ENCODE results near the gene CCDC40.

DNA sequence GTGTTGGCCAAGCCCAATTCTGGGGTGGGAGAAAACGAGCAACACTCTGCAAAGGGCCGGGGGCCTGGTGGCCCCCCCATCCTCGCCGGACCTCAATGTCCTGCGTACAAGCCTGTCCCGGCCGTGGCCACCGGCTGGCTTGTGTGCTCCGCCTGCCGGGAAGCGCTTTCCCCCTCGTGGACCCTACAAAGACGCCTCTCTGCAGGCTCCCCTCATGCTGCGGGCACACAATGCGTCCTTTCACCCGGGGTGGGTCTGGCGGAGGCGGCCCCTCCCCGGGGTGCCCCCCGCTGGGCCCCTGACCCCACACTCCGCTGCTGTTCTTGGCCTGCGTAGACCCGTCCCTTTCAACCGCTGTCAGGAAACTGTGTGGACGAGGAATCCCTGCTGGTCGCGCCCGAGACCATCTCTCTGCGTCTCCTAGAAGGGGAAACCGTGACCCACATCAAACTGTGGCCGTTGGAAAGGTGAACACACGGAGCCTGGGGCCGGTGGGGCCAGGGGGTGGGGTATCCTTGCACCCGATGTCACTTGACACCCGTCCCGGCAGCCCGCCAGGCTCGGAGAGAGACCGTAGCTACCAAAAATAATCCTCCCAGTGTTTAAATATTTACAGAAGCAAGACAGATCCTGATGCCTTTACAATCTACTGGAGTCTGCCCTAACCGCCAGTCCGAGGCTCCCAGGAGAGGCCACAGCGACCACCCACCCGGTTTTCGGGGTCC is 44.4 kb upstream of the CCDC40 start:
- peak in 2 of 4 donors; percentile 27 to 39 for TF ChIP-seq CTCF (IDR thresholded peaks at IDR 0.05)
- TF ChIP-seq POLR2A (IDR thresholded peaks at IDR 0.05), result peak; percentile 15
